GM21423 (cell line): Measurements from ENCODE around the gene TBC1D22A.

ENCODE experiments used
- ATAC-seq: cut with Tn5 transposase; IDR thresholded peaks from one replicate; pipeline ENCODE4 v1.9.1; 2021; ENCODE audit warnings: mild to moderate bottlenecking, moderate library complexity; ENCODE audit not compliant: unreplicated experiment

TBC1D22A gene

DNA sequence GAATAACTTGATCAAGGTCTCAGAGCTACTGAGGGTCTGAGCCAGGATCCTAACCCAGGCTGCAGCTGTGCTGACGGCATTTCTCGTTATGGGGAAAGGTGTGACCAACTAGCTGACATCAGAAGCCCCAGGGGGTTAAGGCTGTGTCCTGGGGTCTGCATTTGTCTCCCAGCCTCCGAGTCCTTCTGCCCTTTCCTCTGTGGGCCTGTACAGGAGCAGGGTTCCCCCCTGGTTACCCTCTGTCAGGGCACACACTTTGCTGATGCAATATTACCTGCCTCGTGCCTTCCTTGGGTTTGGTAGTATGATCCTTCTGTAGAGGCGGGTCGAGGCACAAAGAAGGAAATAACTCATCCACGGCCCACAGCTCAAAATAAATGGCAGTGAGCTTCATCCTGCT, 183.0 kb downstream of the TBC1D22A start:
- no peak for ATAC-seq

DNA sequence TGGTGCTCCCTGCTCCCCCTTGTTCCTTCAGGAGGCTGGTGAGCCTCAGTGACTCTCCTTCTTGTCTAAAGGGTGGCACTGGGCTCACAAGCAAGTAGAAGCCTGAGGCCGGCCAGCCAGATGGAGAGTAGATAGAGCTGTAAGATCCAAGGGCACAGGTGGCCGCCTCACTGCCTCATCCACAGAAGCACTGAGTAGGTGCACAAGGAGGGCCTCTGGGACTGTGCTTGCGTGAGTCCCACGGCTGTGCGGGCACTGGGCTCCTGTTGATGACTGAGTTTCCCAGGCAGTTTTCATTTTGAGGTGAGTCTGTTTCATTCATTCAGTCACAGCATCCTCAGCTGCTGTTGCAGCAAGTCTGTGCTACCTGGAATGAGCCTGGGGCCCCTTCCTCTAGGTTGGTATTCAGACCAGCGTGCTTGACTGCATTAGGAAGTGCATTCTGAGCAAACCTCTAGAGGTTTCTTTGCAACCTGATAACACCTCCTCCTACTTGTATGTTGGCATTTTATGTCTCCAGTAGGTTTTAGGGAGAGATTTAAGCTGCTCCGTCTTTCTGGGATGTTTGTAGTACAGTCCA, 184.0 kb downstream of the TBC1D22A start:
- ATAC-seq, result no peak

DNA sequence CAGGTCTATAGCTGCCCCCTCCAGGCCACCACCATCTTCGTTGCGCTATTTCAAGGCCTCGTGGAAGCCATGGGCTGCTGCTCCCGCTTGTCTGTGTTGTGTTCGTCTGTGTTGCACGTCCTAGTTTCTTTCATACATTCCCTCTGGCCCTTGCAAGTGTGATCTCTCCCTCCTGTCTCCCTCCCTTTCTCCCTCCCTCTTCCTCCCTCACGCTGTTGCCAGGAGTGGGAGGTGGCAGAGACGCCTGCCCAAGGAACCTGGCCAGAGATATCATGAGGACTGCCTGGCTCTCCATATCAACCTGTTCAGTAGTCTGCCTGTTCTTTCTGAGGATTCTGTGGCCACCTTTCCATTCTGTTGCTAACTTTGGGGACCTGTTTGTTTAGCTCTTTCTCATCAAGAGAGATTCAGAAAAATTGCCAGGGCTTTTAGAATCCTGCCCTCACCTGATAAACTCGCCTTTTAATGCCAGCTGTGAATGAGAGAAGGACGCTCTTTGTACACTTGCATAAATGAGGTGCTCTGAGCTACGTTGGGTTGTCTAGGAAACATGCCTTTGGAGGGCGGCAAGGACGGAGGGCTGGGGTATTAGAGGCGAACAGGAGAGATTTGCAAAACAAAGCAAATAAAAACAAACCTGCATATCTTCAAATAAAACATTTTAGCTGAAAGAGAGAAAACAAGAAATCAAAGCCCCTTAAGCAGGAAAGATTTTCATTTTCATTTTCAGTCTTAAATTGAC, 185.2 kb downstream of the TBC1D22A start:
- no peak for ATAC-seq

DNA sequence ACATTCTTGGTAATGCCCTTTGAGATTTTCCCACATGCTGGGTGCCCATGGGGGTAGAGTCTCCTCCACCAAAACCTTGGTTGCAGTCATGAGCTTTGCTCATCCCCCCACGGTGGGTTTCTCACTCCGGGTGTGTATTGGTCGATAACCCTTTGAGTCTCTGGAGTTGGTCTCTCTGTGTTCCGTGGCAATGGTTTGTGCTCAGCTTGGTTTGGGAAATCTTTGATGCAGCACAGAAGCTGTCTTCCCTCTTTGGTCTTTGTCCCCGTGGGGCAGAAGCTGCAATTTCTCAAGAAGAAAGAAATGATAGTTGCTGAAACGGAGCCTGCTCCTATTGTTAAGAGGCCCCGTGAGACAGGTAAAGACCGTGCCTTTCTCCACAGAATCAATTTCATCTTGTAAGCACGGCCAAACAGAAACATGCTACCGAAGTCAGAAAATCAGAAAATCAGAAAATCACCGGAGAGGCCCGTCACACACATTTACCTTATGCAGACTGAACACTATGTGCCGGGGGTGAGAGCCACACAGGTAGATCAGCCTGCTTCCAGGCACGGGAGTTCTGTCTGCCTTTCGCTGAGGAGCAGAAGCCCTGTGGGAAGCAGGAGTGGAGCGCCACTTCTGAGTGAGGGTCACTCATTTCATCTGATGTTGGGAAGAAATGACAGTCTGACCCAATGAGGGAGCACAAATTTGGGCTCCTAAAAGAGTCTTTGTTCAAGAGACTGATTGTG, 186.1 kb downstream of the TBC1D22A start:
- ATAC-seq, result no peak

- ATAC-seq, result no peak
Measured at GRCh38 chr22:46951350-46951749, 188.9 kb downstream of the TBC1D22A start.

- ATAC-seq, result no peak
Measured at GRCh38 chr22:46951973-46952372, 189.5 kb downstream of the TBC1D22A start.

DNA sequence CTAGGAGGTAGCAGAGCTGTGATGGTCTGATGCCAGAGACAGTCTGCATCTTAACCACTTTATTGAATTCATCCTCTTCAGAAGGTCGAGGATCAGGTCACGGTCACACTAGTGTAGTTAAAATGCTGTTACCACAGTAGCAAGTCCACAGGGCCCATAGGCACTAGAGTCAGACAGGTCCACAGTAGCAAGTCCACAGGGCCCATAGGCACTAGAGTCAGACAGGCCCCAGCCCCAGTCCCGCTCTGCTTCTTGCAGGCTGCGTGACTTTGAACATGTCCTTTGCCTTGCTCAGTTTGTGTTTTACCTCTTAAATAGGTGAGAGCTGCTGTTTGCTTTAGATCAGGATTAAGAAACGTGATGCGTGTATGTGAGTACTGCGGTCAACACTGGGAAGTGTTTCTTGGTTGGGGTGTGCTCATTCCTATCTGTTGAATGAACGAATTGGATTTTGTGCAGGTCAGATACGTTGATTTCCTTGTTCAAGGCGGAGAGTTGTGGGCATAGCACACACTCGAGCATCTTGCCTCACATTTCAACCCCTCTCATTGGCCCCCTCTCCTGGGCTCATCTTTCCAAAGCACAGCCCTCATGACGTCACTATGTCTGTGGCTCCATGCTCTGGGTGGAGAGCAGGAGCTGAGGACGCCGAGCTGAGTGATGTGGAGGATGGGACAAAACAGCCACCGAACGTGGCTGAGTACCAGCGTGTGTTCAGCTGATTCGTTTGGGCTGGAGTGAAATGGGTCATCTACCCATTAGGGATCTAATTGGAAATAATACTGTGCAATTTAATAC, 191.7 kb downstream of the TBC1D22A start:
- ATAC-seq, result no peak

DNA sequence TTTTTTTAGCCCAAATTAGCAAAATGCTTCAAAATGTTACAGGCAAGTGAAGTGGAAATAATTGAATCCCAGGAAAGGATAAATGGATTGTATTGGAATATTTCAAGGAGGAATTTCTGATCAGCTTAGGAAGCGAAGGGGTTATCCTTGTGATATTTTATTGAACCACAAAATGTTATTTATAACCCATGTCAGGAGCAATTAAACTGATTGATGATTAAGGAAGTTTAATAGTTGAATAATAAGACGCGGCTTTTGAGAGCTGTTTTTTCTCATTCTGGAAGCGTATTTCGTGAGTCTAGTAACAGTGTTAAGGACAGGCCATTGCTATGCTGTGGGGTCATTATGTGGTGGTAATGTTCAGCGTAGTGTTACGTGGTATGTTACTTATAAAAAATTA, 192.3 kb downstream of the TBC1D22A start:
- ATAC-seq, result no peak

DNA sequence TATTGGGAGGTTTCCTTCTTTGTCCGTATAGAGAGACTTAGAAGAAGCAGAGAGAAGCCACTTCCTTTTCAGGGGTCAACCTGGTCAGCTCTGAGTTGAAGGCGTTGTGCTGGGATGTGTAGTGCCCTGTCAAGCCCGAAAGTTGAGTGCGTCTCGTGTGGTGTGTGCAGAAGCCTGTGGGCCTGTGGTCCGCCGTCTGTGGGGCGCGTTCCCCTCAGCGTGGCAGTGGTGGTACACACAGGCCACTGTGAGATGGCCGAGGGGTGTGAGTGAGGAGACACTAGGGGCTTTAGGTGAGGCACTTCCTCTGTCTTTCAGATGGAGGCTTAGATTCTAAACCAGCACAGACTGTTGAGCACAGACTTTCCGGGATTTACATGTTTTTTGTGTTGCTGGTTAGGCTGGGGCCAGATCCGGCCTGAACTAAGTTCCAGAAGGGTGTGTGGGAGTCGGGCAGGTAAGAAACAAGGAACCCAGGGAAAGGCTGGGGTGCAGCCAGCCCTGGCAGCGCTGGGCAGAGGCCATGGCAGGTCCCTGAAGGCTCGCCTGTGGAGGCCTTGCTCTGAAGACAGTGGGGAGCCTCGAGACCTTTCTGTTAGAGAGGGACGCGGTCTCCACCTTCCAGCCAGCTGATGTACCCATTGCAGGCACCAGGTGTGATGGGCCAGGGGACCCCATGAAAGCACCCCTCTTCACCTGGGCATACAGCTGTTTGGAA, 194.2 kb downstream of the TBC1D22A start:
- no peak for ATAC-seq

DNA sequence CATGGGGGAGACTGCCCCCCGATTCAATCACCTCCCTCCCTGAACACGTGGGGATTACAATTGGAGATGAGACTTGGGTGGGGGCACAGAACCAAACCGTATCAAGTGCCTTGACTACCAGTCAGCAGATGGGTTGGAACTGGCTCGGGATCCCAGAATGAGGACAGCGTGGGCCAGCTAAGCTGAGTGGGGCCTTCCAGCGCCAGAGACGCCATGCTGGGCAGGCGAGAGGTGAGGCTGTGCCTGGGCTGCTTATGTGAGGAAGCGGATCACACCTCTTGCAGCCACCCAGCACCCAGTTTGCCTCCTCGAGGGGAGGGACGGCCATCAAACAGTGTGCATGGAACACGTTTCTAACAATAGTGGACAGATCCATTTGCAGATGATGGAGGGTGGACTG, 195.1 kb downstream of the TBC1D22A start:
- no peak for ATAC-seq

DNA sequence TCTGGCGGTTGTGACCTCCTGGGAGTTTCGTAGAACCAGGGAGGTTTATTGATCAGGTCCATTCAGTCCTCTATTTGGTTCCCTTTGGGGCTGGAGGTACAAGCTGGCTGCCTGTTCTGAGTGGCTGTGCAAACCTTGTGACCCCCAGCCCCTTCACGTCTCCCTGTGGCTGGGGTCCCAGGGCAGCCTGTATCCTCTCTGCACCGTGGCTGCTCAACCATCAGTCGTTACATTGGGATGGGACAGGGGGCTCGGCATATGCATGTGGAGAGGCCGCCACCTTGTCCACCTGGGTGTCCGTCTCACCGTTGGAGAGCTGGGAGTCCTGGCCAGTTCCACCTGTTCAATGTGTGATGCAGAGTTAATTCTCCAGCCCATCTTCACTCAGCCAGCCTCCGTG, 195.7 kb downstream of the TBC1D22A start:
- no peak for ATAC-seq

DNA sequence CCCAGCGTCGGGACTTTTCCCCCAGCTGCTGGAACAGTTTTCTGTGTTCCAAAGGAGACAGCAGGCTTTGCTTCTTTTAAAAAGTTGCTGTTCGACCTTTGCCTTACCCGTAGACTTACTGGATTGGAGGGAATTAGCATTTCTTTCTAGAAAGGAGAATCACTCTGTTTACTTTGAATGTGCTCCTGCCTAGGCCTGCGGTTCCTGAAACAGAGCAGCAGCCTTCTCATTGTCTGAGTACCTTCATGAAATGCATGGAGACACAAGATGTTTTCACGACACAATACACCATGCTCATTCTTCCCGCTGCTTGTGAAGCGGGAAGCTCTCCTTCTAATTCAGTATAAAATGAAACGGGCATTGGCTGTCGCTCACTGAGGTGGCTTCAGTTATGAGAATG, 196.2 kb downstream of the TBC1D22A start:
- no peak for ATAC-seq

- ATAC-seq, result no peak
Measured at GRCh38 chr22:46959369-46959768, 196.9 kb downstream of the TBC1D22A start.

DNA sequence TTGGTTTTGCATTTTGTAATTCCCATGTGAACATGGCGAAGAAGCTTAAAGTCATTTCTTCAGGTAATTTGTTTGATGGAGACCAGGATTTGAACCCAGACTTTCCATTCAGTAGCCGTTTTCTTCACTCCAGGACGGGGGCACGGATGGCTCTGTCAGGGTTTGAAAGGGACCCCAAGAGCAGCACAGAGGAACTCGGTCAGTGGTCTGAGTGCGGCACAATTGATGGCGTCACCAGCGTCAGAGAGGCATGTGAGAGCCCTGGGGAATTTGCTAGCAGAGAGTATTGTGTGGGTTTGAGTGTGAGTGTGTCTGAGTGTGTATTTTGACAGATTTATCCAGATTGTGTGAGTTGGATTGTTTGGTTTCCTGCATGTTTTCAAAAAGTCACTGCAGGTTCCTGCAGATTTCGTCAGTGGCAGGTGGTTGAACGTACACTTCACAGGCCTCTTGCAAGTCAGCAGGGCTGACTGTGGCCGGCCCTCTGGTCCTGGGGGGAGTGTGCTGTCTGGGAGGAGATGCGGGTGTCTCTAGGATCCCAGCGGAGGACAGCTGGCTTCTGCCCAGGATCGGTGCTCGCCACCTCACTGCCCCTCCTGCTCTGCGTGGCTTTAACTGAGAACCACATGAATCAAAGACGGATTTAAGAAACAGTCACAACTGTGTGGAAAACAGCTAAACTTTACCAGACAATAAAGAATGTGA, 199.3 kb downstream of the TBC1D22A start:
- no peak for ATAC-seq

DNA sequence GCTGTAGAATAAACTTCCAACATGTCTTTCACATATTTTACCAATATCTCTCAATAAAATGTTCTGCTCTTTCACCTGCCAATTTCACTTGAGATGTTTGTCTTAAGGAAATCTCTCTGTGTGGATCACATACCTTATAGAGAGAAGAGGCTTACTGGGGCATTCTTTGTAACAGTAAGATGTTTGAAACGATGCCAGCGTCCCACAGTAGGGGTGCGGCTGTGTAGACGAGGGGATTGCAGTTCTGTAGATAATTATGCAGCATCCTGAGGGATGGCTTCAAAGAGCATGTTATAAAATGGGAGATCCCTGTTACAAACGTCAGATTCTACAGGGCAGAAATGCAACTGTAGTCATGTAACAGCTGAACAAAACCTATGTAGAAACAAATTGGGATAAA, 200.0 kb downstream of the TBC1D22A start:
- no peak for ATAC-seq

GRCh38 chr22:46963672-46964545, 201.5 kb downstream of the TBC1D22A start:
- no peak for ATAC-seq

DNA sequence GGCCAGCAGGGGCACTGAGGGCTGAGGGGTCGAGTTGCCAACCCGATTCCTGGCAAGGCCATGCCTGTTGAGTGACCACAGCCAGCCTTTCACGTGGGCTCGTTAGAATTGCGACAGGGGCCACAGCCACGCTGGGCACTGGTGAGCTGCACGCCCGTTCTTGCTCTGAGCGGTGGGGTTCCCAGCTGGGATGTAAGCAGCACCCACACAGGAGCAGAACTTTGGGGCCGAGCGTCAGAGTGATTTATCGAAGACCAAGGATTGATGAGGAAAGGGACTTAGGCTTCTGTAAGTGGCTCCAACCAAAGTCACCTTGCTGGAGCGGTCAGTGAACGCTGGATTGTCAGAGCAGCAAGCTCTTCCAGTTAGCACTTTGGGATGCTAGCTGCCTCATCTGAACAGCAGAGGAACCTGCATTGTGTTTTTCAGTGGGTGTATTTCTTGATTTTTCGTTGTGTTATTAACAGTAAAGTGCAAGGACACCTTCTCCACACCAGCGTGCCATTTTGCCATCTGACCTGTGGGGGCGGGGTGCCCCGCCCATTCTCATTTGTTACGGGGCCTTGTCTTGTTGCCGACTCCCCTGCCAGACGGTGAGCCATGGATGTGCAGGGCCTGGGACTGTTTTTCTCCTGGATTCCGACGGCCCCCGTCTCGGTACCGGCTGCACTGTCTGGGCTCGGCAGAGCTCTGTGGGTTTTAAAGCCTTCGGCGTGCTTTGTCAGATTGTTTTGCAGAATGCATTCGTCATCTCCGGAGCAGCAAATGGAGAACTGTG, 202.5 kb downstream of the TBC1D22A start:
- no peak for ATAC-seq
